Adipocyte (in vitro differentiated cells): ENCODE data around the gene XYLT1.
"Not testable (repeated sequence)": the region's sequence is repeated elsewhere in the genome, so short reads cannot be mapped to it uniquely, and the experiment has no call there.

Experiments used
- DNase-seq: peaks from one replicate; pipeline ENCODE4 v3.0.0-alpha.2; 2015; ENCODE audit warnings: low read depth
- H3K27me3 ChIP-seq: replicated peaks from 2 replicates; pipeline ENCODE4 v1.7.0; 2013; ENCODE audit warnings: mild to moderate bottlenecking, low read length, moderate library complexity; ENCODE audit not compliant: control insufficient read depth, insufficient read depth
- H3K36me3 ChIP-seq: 2 replicates; pipeline ENCODE4 v1.7.0; 2013; ENCODE audit warnings: low read length, mild to moderate bottlenecking, moderate library complexity; ENCODE audit not compliant: control insufficient read depth, insufficient read depth, severe bottlenecking
- H3K4me1 ChIP-seq: 2 replicates; pipeline ENCODE4 v1.7.0; 2013; ENCODE audit warnings: mild to moderate bottlenecking, low read length, moderate library complexity; ENCODE audit not compliant: control insufficient read depth, insufficient read depth
- H3K4me3 ChIP-seq: 2 replicates; pipeline ENCODE4 v1.7.0; 2013; ENCODE audit warnings: mild to moderate bottlenecking, low read length, moderate library complexity
- H3K9ac ChIP-seq: 2 replicates; pipeline ENCODE4 v1.7.0; 2013; ENCODE audit warnings: mild to moderate bottlenecking, low read length, moderate library complexity
- H3K9me3 ChIP-seq: 2 replicates; pipeline ENCODE4 v1.7.0; 2013; ENCODE audit warnings: mild to moderate bottlenecking, low read length, moderate library complexity; ENCODE audit not compliant: control insufficient read depth

The XYLT1 gene

GRCh38 chr16:17307504-17307903 lies 163.3 kb downstream of the XYLT1 start:
- Histone ChIP-seq H3K27me3 (no peaks in the 10 kb centered on the region), H3K36me3 (no peaks in the 10 kb centered on the region), H3K4me1 (peaks cover 12% of the 10 kb centered on the region), H3K9me3 (no peaks in the 10 kb centered on the region), H3K4me3 (no peak overlapping the region), H3K9ac (no peak overlapping the region)
- DNase-seq: no peak

- Histone ChIP-seq H3K4me1 (peaks cover 17% of the 10 kb centered on the region), H3K9ac (no peak overlapping the region)
These were observed 164.0 kb downstream of the XYLT1 start for GRCh38 chr16:17306745-17307144.

GRCh38 chr16:17306211-17306610 lies 164.5 kb downstream of the XYLT1 start:
- H3K4me1 ChIP-seq: peaks cover 17% of the 10 kb centered on the region
- not testable (repeated sequence) for H3K4me3 ChIP-seq, H3K27me3 ChIP-seq, DNase-seq, H3K9me3 ChIP-seq, H3K9ac ChIP-seq, H3K36me3 ChIP-seq

More at GRCh38 chr16:17306745-17307144, 164.0 kb downstream of the XYLT1 start:
- H3K9me3 ChIP-seq: no peaks in the 10 kb centered on the region
- DNase-seq: no peak
- H3K27me3 ChIP-seq: no peaks in the 10 kb centered on the region
- H3K4me3 ChIP-seq: no peak overlapping the region
- no peaks in the 10 kb centered on the region for H3K36me3 ChIP-seq

GRCh38 chr16:17305694-17306093 lies 165.1 kb downstream of the XYLT1 start:
- H3K4me1 ChIP-seq: peaks cover 17% of the 10 kb centered on the region
- no peaks in the 10 kb centered on the region for H3K36me3 ChIP-seq
- H3K4me3 ChIP-seq: no peak overlapping the region
- H3K27me3 ChIP-seq: no peaks in the 10 kb centered on the region
- no peak overlapping the region for H3K9ac ChIP-seq
- no peak for DNase-seq
- H3K9me3 ChIP-seq: no peaks in the 10 kb centered on the region

- Histone ChIP-seq H3K36me3 (no peaks in the 10 kb centered on the region), H3K27me3 (no peaks in the 10 kb centered on the region), H3K4me3 (no peak overlapping the region), H3K4me1 (peaks cover 17% of the 10 kb centered on the region), H3K9me3 (no peaks in the 10 kb centered on the region), H3K9ac (no peak overlapping the region)
- DNase-seq: no peak
These were observed 166.2 kb downstream of the XYLT1 start for GRCh38 chr16:17304491-17305119.

GRCh38 chr16:17304106-17304490 lies 166.7 kb downstream of the XYLT1 start:
- H3K4me1 ChIP-seq: peaks cover 17% of the 10 kb centered on the region
- H3K9me3 ChIP-seq: no peaks in the 10 kb centered on the region
- no peaks in the 10 kb centered on the region for H3K27me3 ChIP-seq
- H3K4me3 ChIP-seq: no peak overlapping the region
- H3K36me3 ChIP-seq: no peaks in the 10 kb centered on the region
- no peak for DNase-seq
- no peak overlapping the region for H3K9ac ChIP-seq

GRCh38 chr16:17303101-17303500 lies 167.7 kb downstream of the XYLT1 start:
- H3K9me3 ChIP-seq: no peaks in the 10 kb centered on the region
- no peaks in the 10 kb centered on the region for H3K36me3 ChIP-seq
- H3K9ac ChIP-seq: no peak overlapping the region
- DNase-seq: no peak
- H3K4me1 ChIP-seq: peaks cover 17% of the 10 kb centered on the region
- H3K4me3 ChIP-seq: no peak overlapping the region
- H3K27me3 ChIP-seq: no peaks in the 10 kb centered on the region

GRCh38 chr16:17302620-17303019 lies 168.1 kb downstream of the XYLT1 start:
- H3K9ac ChIP-seq: no peak overlapping the region
- peaks cover 17% of the 10 kb centered on the region for H3K4me1 ChIP-seq
- no peaks in the 10 kb centered on the region for H3K36me3 ChIP-seq
- no peak for DNase-seq
- H3K9me3 ChIP-seq: no peaks in the 10 kb centered on the region
- H3K27me3 ChIP-seq: no peaks in the 10 kb centered on the region
- H3K4me3 ChIP-seq: no peak overlapping the region

- H3K9me3 ChIP-seq: no peaks in the 10 kb centered on the region
- H3K4me1 ChIP-seq: peaks cover 18% of the 10 kb centered on the region
- H3K27me3 ChIP-seq: no peaks in the 10 kb centered on the region
- no peak overlapping the region for H3K9ac ChIP-seq
- DNase-seq: no peak
- H3K36me3 ChIP-seq: no peaks in the 10 kb centered on the region
- no peak overlapping the region for H3K4me3 ChIP-seq
These were observed 168.5 kb downstream of the XYLT1 start for GRCh38 chr16:17302214-17302613.

GRCh38 chr16:17301593-17302135 lies 169.1 kb downstream of the XYLT1 start:
- Histone ChIP-seq H3K27me3 (no peaks in the 10 kb centered on the region), H3K4me1 (peaks cover 23% of the 10 kb centered on the region), H3K9me3 (no peaks in the 10 kb centered on the region), H3K9ac (no peak overlapping the region), H3K4me3 (no peak overlapping the region), H3K36me3 (no peaks in the 10 kb centered on the region)
- DNase-seq: no peak

GRCh38 chr16:17301184-17301583 lies 169.6 kb downstream of the XYLT1 start:
- Histone ChIP-seq H3K4me3 (no peak overlapping the region), H3K27me3 (no peaks in the 10 kb centered on the region), H3K9ac (no peak overlapping the region), H3K9me3 (no peaks in the 10 kb centered on the region), H3K36me3 (no peaks in the 10 kb centered on the region), H3K4me1 (peaks cover 28% of the 10 kb centered on the region)
- no peak for DNase-seq

- no peak overlapping the region for H3K4me3 ChIP-seq
- no peaks in the 10 kb centered on the region for H3K36me3 ChIP-seq
- peaks cover 33% of the 10 kb centered on the region for H3K4me1 ChIP-seq
- no peaks in the 10 kb centered on the region for H3K27me3 ChIP-seq
- no peak overlapping the region for H3K9ac ChIP-seq
- no peaks in the 10 kb centered on the region for H3K9me3 ChIP-seq
- no peak for DNase-seq
These were observed 171.0 kb downstream of the XYLT1 start for GRCh38 chr16:17299790-17300189.
